ENCODE data around the gene GLIPR1L2. TPM values are rescaled to one million over a fixed set of nuclear protein-coding genes. Genes with fewer than 3 reads are reported as not detected.

GLIPR1L2 gene
- total and polyA plus RNA-seq, 2 of the 8 experiments (the other 6 are each of a cell fraction or from before 2014, with no cell fraction given) = 0.09 TPM; not detected in 1

DNA sequence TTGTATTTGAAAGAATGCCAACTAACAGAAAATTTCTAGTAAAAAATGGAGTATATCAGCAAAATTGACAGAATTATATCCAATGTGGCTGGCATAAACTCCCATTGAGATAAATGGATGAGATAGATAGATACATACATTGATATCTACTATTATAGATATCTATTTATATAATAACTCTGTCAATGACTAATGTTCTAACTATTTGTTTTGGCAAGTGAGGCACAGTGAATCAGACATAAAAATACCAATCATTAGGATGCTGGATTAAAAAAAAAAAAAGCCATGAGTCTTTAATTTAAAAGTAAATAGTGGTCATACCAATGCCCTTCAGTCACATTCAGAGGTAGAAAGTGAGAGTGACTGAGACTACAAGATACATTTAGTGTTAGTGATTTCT is 56.0 kb downstream of the GLIPR1L2 start:
- H3K4me2 ChIP-seq (ENCODE audit: insufficient read depth in 1 of 2, low read depth in 2 of 2, low read length in 2 of 2) = no peak overlapping the region
- H4K20me1 ChIP-seq (replicated peaks in 1 of 2; ENCODE audit: control insufficient read depth in 1 of 2, insufficient read depth in 2 of 2, low read length in 2 of 2) = no peaks in the 10 kb centered on the region
- no peak for TF ChIP-seq POLR2A (IDR thresholded peaks at IDR 0.05; ENCODE audit: control extremely low read depth in 1 of 2, low read depth in 2 of 2, low read length in 2 of 2)
- TF ChIP-seq, protein P1, sequence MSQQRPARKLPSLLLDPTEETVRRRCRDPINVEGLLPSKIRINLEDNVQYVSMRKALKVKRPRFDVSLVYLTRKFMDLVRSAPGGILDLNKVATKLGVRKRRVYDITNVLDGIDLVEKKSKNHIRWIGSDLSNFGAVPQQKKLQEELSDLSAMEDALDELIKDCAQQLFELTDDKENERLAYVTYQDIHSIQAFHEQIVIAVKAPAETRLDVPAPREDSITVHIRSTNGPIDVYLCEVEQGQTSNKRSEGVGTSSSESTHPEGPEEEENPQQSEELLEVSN (IDR thresholded peaks at IDR 0.05) = no peak
- TF ChIP-seq ASH2L (IDR thresholded peaks at IDR 0.05; ENCODE audit: low read length) = no peak
- no peak for TF ChIP-seq RXRA (IDR thresholded peaks at IDR 0.05; ENCODE audit: insufficient read depth, low read depth, low read length)
- no peak for TF ChIP-seq PHF8 (conservative IDR thresholded peaks at IDR 0.05; ENCODE audit: low read depth, low read length)
- TF ChIP-seq SIRT6 (IDR thresholded peaks at IDR 0.05; ENCODE audit: low read length) = no peak
- H3K23ac ChIP-seq (ENCODE audit: insufficient read length) = no peak overlapping the region
- H3K23me2 ChIP-seq (ENCODE audit: low read depth, low read length) = no peaks in the 10 kb centered on the region; the same call in 1 of the 2 replicates
- no peak overlapping the region for H2BK15ac ChIP-seq (ENCODE audit: low read length)
- no peaks in the 10 kb centered on the region for H3K79me2 ChIP-seq (ENCODE audit: control insufficient read depth in 1 of 2, insufficient read depth in 2 of 2, low read length in 2 of 2)
- H3K79me1 ChIP-seq (ENCODE audit: low read depth, low read length) = no peaks in the 10 kb centered on the region
- no peak overlapping the region for H3K18ac ChIP-seq (ENCODE audit: extremely low read depth, low read length)
- H3K4me1 ChIP-seq (replicated peaks in 1 of 4; ENCODE audit: control insufficient read depth in 3 of 4, insufficient read depth in 4 of 4, low read length in 3 of 4) = no peaks in the 10 kb centered on the region
- H3K4ac ChIP-seq (replicated peaks; ENCODE audit: insufficient read length, low read depth, low read length) = no peak overlapping the region
- CTCF ChIA-PET (ENCODE audit: partially characterized antibody) = interaction anchor here (1.0 kb wide), 1 partner anchor 9 kb away, joined by 4 read pairs; no protein-coding TSS in a partner anchor
- H4K8ac ChIP-seq (ENCODE audit: extremely low read depth, insufficient read depth, low read length) = no peak overlapping the region
- H3K9me3 ChIP-seq (ENCODE audit: insufficient read depth in 2 of 2, low read depth in 1 of 2, low read length in 1 of 2) = peaks cover 0 to 4% of the 10 kb centered on the region in 2 experiments; a peak in 1 of 4 replicates
- H3K14ac ChIP-seq (ENCODE audit: insufficient read length) = no peak overlapping the region
- H3K27me3 ChIP-seq (replicated peaks in 1 of 4; ENCODE audit: control insufficient read depth in 3 of 4, extremely low read depth in 1 of 4, insufficient read depth in 3 of 4, low read length in 3 of 4) = no peaks in the 10 kb centered on the region
- H2AFZ ChIP-seq (ENCODE audit: low read length) = no peak overlapping the region
- no peak overlapping the region for H2BK120ac ChIP-seq (replicated peaks; ENCODE audit: low read depth, low read length)
- FAIRE-seq = no peak
- POLR2A ChIA-PET (ENCODE audit: partially characterized antibody) = no interaction called here
- no peak overlapping the region for H2BK5ac ChIP-seq (ENCODE audit: low read depth, low read length)
- no peak overlapping the region for H3K9ac ChIP-seq (replicated peaks in 1 of 4; ENCODE audit: extremely low read depth in 1 of 4, low read depth in 3 of 4, low read length in 3 of 4)
- H2AK5ac ChIP-seq (ENCODE audit: low read depth, low read length) = no peak overlapping the region
- H2BK12ac ChIP-seq (ENCODE audit: low read depth, low read length) = no peak overlapping the region
- no peak overlapping the region for H4K91ac ChIP-seq (replicated peaks; ENCODE audit: insufficient read length, low read length)
- H3K56ac ChIP-seq (replicated peaks; ENCODE audit: insufficient read length, low read depth, low read length) = no peak overlapping the region
- no peak overlapping the region for H3K27ac ChIP-seq (ENCODE audit: low read depth, low read length)
- no peak for DNase-seq (ENCODE audit: low read depth in 1 of 2, low spot score in 2 of 2)
- H3K4me3 ChIP-seq (ENCODE audit: extremely low read depth in 1 of 4, insufficient read depth in 2 of 4, low read depth in 3 of 4, low read length in 4 of 4) = no peak overlapping the region
- H3K36me3 ChIP-seq (ENCODE audit: control insufficient read depth in 2 of 4, insufficient read depth in 4 of 4, low read length in 3 of 4) = no peaks in the 10 kb centered on the region
- H4K5ac ChIP-seq (ENCODE audit: insufficient read length, low read depth, low read length) = no peak overlapping the region
- no peak overlapping the region for H2BK20ac ChIP-seq (ENCODE audit: low read length)

Measured in H1 (cell line).